Upper lobe of right lung (tissue), 1 donor: ENCODE results near the gene B3GALNT1. TPM values are rescaled to one million over a fixed set of nuclear protein-coding genes. Genes with fewer than 3 reads are reported as not detected.

ENCODE experiments used
- ATAC-seq: fragments of 200-7000 bp; cut with Tn5 transposase; one replicate; pipeline ENCODE4 v1.9.1; 2020; ENCODE audit warnings: mild to moderate bottlenecking, moderate library complexity
- DNase-seq: peaks from one replicate; pipeline ENCODE4 v3.0.0-alpha.2; 2020
- H3K27ac ChIP-seq: fragments of 200-600 bp; one replicate; pipeline ENCODE4 v1.8.0; 2022
- H3K27me3 ChIP-seq: fragments of 200-600 bp; one replicate; pipeline ENCODE4 v1.8.0; 2022; ENCODE audit warnings: mild to moderate bottlenecking
- H3K36me3 ChIP-seq: fragments of 200-600 bp; one replicate; pipeline ENCODE4 v1.8.0; 2022
- H3K4me1 ChIP-seq: fragments of 200-600 bp; one replicate; pipeline ENCODE4 v1.8.0; 2022
- H3K4me3 ChIP-seq: fragments of 200-600 bp; one replicate; pipeline ENCODE4 v1.8.0; 2022; ENCODE audit warnings: mild to moderate bottlenecking
- H3K9me3 ChIP-seq: fragments of 200-600 bp; one replicate; pipeline ENCODE4 v1.8.0; 2022
- intact Hi-C: fragments of 100-400 bp; cut with DNase I; formaldehyde crosslinking; loops from one replicate; pipeline ENCODE4 v1.11.0; 2022
- total RNA-seq: library from RNA; stranded (reverse); fragmentation: NEBNext Ultra II Directional; extraction: Animal tissue kit (Norgen Biotek cat#: 25700); gene quantifications from one replicate; pipeline ENCODE4 v1.2.1, GENCODE V29; 2021
- TF ChIP-seq, protein P1 (sequence below): fragments of 200-600 bp; IDR thresholded peaks from one replicate; pipeline ENCODE4 v1.8.0; 2022; ENCODE audit warnings: antibody characterized with exemption
- donor health status: DM: no; HTN: yes; CAD: no; lungs with severe emphysema.

The B3GALNT1 gene
- total RNA-seq, 1 donor from 2014 or later: 17.6 TPM

DNA sequence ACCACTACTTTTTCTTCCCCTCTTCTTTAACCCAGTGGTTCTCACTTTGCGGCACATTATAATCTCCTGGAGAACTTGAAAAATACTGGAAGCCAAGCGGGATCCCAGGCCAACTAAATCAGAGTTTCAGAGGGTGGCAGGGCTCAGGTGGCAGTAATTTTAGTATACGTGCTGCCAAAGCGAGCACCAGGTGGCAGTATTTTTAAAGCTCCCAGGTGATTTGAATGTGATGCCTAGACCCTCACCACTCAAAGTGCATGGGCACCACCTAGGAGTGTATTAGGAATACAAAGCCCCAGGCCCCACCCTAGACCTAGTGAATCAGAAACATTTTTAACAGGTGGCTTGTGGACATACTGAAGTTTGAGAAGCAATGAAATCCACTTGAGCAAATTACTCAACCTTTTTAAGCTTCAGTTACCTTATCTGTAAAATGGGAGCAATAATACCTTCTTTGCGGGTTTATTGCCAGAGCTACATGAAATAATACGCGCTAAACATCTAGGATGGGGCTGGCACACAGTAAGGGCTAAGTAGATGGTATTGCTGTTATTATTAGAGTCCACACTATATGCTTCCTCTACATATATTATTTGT lies 8.3 kb downstream of the B3GALNT1 start:
- Histone ChIP-seq H3K9me3 (no peaks in the 10 kb centered on the region), H3K36me3 (no peaks in the 10 kb centered on the region), H3K4me3 (no peak overlapping the region), H3K4me1 (no peaks in the 10 kb centered on the region), H3K27me3 (no peaks in the 10 kb centered on the region), H3K27ac (no peak overlapping the region)
- DNase-seq (no peak), ATAC-seq (no peak)
- intact Hi-C loops: no loop called here
- TF ChIP-seq, protein P1, sequence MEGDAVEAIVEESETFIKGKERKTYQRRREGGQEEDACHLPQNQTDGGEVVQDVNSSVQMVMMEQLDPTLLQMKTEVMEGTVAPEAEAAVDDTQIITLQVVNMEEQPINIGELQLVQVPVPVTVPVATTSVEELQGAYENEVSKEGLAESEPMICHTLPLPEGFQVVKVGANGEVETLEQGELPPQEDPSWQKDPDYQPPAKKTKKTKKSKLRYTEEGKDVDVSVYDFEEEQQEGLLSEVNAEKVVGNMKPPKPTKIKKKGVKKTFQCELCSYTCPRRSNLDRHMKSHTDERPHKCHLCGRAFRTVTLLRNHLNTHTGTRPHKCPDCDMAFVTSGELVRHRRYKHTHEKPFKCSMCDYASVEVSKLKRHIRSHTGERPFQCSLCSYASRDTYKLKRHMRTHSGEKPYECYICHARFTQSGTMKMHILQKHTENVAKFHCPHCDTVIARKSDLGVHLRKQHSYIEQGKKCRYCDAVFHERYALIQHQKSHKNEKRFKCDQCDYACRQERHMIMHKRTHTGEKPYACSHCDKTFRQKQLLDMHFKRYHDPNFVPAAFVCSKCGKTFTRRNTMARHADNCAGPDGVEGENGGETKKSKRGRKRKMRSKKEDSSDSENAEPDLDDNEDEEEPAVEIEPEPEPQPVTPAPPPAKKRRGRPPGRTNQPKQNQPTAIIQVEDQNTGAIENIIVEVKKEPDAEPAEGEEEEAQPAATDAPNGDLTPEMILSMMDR: no peak

DNA sequence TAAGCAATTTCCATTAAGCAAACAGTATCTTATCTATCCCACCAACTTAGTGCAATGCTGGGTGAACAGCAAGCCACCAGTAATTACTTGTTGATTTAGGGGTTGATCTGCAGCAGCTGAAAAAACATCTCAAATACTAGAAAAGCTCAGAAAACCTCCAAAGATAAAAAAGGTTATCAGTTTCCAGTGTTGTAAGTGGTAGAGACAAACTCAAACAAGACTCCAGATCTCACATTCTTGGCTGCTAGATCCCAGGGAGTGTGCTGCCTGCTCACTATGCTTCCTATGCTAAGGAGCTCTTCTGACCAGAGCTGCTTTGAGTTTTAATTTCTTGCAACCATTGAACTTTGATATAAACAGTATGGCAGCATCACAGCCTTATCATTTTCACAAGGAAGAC lies 11.3 kb downstream of the B3GALNT1 start:
- no peaks in the 10 kb centered on the region for H3K36me3 ChIP-seq
- no peak for ATAC-seq
- intact Hi-C loops: no loop called here

DNA sequence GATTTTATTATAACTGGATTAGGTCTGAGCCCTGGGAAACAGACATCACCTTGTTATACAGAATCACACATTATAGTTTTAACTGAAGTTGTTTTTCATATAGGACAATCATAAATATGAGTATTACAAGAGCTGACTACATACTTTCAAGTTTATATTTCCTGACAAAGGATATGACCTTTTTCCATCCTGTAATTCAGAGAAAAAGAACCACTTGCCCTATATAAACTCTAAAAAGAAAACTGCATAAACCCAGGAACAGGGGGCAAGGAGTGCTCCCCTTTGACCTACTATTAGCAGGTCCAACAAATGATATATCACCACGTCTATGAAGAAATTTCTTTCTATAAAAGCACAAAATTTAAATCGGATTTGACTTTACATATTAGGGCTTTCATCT lies 20.9 kb downstream of the B3GALNT1 start:
- Histone ChIP-seq H3K4me1 (no peaks in the 10 kb centered on the region), H3K27ac (no peak overlapping the region), H3K9me3 (no peaks in the 10 kb centered on the region), H3K4me3 (no peak overlapping the region), H3K27me3 (no peaks in the 10 kb centered on the region), H3K36me3 (peaks cover 21% of the 10 kb centered on the region)
- no peak for ATAC-seq
- intact Hi-C loops: no loop called here
- TF ChIP-seq, protein P1: no peak
- DNase-seq: no peak

More for the DNA sequence above, 11.3 kb downstream of the B3GALNT1 start:
- Histone ChIP-seq H3K27ac (no peak overlapping the region), H3K9me3 (no peaks in the 10 kb centered on the region), H3K4me3 (no peak overlapping the region), H3K27me3 (no peaks in the 10 kb centered on the region), H3K4me1 (no peaks in the 10 kb centered on the region)
- TF ChIP-seq, protein P1: no peak
- no peak for DNase-seq

DNA sequence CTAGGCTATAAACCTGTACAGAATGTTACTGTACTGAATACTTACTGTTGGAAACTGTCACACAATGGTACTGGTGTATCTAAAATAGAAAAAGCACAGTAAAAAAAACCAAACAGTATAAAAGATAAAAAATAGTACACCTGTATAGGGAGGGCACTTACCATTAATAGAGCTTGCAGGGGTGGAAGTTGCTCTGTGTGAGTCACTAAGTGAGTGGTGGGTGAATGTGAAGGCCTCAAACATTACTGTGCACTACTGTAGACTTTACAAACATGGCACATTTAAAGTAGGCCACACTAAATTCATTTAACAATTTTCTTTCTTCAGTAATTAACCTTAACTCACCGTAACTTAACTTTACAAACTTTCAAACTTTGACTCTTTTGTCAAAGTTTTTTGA lies 22.0 kb downstream of the B3GALNT1 start:
- TF ChIP-seq, protein P1: no peak
- ATAC-seq: no peak
- Histone ChIP-seq H3K4me3 (no peak overlapping the region), H3K27me3 (no peaks in the 10 kb centered on the region), H3K27ac (no peak overlapping the region), H3K9me3 (no peaks in the 10 kb centered on the region), H3K36me3 (peaks cover 21% of the 10 kb centered on the region), H3K4me1 (no peaks in the 10 kb centered on the region)
- intact Hi-C loops: no loop called here
- no peak for DNase-seq

DNA sequence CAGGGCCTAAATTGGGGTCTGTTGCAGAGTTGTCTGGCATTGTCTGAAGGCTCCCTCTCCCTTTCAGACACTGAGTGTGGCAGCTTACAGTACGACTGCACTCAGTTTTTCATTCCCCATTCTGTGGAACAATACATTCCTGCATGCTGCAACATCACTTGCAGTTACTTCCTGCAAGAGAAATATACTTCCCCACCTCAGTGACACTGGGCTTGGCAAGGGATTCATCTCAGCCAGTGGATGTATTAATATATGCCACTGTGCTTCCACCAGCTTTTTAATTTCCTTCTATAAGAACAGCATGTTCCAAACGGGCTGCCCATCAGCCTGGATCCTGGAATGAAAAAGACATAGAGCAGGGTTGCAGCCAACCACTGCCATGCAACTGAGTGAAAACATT lies 23.1 kb downstream of the B3GALNT1 start:
- Histone ChIP-seq H3K9me3 (no peaks in the 10 kb centered on the region), H3K4me1 (no peaks in the 10 kb centered on the region), H3K27ac (no peak overlapping the region), H3K4me3 (no peak overlapping the region), H3K36me3 (peaks cover 19% of the 10 kb centered on the region), H3K27me3 (no peaks in the 10 kb centered on the region)
- DNase-seq: no peak
- TF ChIP-seq, protein P1: no peak
- peak; percentile 68 for ATAC-seq
- intact Hi-C loops: no loop called here

DNA sequence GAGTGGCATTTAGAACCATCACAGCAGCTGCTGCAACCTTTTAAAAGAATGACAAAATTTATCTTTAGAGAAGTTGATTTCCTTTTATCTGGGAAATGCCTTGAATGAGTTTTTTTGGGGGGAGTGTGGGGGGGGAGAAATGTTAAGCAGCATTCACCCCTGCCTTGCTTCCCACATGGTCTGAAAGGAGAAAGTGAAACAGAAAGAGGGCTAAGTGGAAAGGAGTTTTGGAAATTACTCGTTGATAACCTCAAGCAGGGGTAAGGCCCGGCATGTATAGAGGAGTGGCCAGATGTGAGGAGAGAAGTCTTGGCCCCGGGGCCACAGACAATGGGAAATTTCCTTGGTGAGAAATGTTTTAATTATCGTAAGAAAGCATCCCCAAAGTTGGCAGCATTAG lies 23.5 kb downstream of the B3GALNT1 start:
- TF ChIP-seq, protein P1: no peak
- DNase-seq: no peak
- Histone ChIP-seq H3K27me3 (no peaks in the 10 kb centered on the region), H3K27ac (no peak overlapping the region), H3K9me3 (no peaks in the 10 kb centered on the region), H3K4me1 (no peaks in the 10 kb centered on the region), H3K36me3 (peaks cover 15% of the 10 kb centered on the region), H3K4me3 (no peak overlapping the region)
- peak; percentile 70 for ATAC-seq
- intact Hi-C loops: no loop called here
